C4-2B (cell line): ENCODE results near the gene ALOX12.
A peak's percentile ranks its signal among the peaks of the same experiment; 100 is the strongest.

Source experiments
- H3K27ac ChIP-seq: fragments of 450-650 bp; 2 replicates; pipeline ENCODE4 v1.5.1; 2017
- CTCF ChIP-seq: fragments of 450-650 bp; conservative IDR thresholded peaks from 2 replicates; pipeline ENCODE4 v1.5.1; 2017; ENCODE audit warnings: mild to moderate bottlenecking
- ZFX ChIP-seq: fragments of 450-650 bp; IDR thresholded peaks from 2 replicates; pipeline ENCODE4 v1.6.1; 2017

The ALOX12 gene

GRCh38 chr17:7024402-7024785 is 28.5 kb downstream of the ALOX12 start:
- H3K27ac ChIP-seq = no peak overlapping the region
- TF ChIP-seq ZFX = no peak
- TF ChIP-seq CTCF = no peak

- TF ChIP-seq ZFX = no peak
- TF ChIP-seq CTCF = no peak
- H3K27ac ChIP-seq = no peak overlapping the region
Observed at GRCh38 chr17:7025245-7025644, 29.4 kb downstream of the ALOX12 start.

DNA sequence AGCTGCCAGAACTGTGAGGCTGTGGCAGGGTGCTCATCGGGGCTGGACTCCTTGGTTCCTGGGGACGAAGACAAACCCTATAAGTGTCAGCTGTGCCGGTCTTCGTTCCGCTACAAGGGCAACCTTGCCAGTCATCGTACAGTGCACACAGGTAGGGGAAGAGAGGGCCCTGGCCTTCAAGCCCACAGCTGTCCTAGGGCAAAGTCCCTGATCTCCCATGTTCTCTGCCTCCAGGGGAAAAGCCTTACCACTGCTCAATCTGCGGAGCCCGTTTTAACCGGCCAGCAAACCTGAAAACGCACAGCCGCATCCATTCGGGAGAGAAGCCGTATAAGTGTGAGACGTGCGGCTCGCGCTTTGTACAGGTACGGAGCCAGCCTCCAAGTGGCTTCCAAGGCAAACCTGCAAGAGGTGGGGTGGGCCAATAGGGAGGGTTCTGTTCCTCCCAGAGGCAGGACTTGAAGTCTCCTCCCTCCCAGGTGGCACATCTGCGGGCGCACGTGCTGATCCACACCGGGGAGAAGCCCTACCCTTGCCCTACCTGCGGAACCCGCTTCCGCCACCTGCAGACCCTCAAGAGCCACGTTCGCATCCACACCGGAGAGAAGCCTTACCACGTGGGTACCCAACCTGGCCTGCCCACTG is 30.7 kb downstream of the ALOX12 start:
- no peak overlapping the region for H3K27ac ChIP-seq
- TF ChIP-seq ZFX = no peak
- TF ChIP-seq CTCF = no peak

DNA sequence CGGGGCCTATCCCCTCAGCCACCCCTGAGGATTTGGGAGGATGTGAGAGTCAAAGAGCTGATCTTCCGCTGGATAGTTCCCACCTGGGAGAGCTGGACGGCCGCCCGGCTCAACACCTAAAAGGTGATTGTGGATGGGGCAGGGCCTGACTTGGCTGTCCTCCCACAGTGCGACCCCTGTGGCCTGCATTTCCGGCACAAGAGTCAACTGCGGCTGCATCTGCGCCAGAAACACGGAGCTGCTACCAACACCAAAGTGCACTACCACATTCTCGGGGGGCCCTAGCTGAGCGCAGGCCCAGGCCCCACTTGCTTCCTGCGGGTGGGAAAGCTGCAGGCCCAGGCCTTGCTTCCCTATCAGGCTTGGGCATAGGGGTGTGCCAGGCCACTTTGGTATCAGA is 31.5 kb downstream of the ALOX12 start:
- TF ChIP-seq ZFX = no peak
- TF ChIP-seq CTCF = no peak
- no peak overlapping the region for H3K27ac ChIP-seq

- no peak for TF ChIP-seq CTCF
- TF ChIP-seq ZFX = no peak
- H3K27ac ChIP-seq = no peak overlapping the region
Observed at GRCh38 chr17:7029096-7029495, 33.2 kb downstream of the ALOX12 start.

DNA sequence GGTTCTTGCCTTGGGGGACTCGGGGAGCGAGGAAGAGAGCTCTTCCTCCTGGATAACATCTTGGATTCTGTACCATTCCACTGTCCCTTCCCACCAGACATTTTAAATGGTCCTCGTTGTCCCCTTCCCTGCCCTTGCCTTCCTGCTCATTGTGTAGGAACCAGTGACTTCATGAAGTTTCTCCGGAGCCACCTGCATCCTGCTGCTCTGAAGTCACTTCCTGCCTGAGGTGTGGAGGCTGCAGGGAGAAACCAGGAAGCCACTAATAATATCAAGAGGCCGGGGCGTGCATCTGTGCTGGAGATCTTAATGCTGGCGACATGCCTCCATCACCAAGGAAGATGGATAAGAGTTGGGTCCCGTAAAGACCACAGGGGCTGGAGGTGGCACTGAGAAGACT is 33.8 kb downstream of the ALOX12 start:
- no peak overlapping the region for H3K27ac ChIP-seq
- TF ChIP-seq CTCF = no peak
- TF ChIP-seq ZFX = no peak

DNA sequence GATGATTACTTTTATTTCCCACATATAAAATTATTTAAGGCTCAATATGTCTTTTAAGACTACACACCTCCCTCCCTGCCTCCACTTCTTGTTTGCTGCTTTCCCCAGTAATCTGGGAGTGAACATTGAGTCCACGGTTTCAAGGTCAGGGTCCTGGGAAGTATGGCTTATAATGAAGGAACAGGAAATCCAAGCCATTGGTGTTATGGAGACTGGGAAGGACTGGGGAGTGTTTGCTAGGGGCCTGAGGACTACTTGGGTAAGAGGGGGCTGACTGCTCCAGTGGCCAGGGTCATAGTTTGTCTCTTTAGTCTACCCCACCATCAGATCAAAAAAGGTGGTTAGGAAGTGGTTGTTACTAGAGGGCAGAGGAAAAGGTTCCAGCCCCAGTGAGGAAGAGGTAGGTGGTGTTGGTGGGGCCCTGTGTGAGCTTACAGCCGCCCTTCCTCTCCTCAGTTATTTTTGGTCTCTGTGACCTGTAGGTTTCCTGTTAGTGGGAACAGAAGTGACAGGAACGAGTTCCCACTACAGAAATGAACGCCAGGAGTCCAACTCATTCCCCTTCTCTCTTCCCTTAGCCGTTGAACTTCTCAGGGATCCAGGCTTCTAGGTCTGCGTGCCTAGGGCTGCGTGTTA is 39.2 kb downstream of the ALOX12 start:
- H3K27ac ChIP-seq = peak overlapping the region; percentile 70
- TF ChIP-seq CTCF = no peak
- TF ChIP-seq ZFX = no peak
